ENCODE results near the gene ACSBG1. TPM values are rescaled to one million over a fixed set of nuclear protein-coding genes. Genes with fewer than 3 reads are reported as not detected.

ACSBG1 gene
- total and polyA plus RNA-seq, 7 donors: 0.23 to 3.9 (median 1.3) TPM

GRCh38 chr15:78162038-78162437, 72.3 kb downstream of the ACSBG1 start:
- H3K36me3 ChIP-seq: peaks cover 27 to 100% (median 74%) of the 10 kb centered on the region in 4 donors
- 94% methylated on average over 13 of the region's 13 CpGs for WGBS, 2 donors
- H3K9me3 ChIP-seq: no peaks in the 10 kb centered on the region
- no peak overlapping the region for H3K27ac ChIP-seq
- no peak overlapping the region for H3K4me3 ChIP-seq
- no peak for TF ChIP-seq POLR2A (IDR thresholded peaks at IDR 0.05)
- no peak for TF ChIP-seq POLR2AphosphoS5 (IDR thresholded peaks at IDR 0.05)
- TF ChIP-seq CTCF (IDR thresholded peaks at IDR 0.05): no peak
- TF ChIP-seq EP300 (IDR thresholded peaks at IDR 0.05): no peak
- DNase-seq: no peak
- intact Hi-C loops (cut with DNase I): no loop called here
- H3K4me1 ChIP-seq: no peaks in the 10 kb centered on the region
- H3K27me3 ChIP-seq: no peaks in the 10 kb centered on the region

GRCh38 chr15:78159395-78159794, 75.0 kb downstream of the ACSBG1 start:
- Histone ChIP-seq H3K36me3 (peaks cover 18 to 81% (median 49%) of the 10 kb centered on the region in 4 donors), H3K4me1 (peaks cover 0 to 20% (median 13%) of the 10 kb centered on the region in 4 donors), H3K27ac (no peak overlapping the region), H3K9me3 (no peaks in the 10 kb centered on the region), H3K27me3 (no peaks in the 10 kb centered on the region), H3K4me3 (no peak overlapping the region)
- intact Hi-C loops (cut with DNase I): no loop called here
- WGBS, 2 donors: 96 to 97% methylated on average over 3 of the region's 3 CpGs
- TF ChIP-seq EP300 (IDR thresholded peaks at IDR 0.05) (no peak), CTCF (IDR thresholded peaks at IDR 0.05) (no peak), POLR2AphosphoS5 (IDR thresholded peaks at IDR 0.05) (no peak), POLR2A (IDR thresholded peaks at IDR 0.05) (no peak)
- DNase-seq: no peak

- no peaks in the 10 kb centered on the region for H3K27me3 ChIP-seq
- H3K27ac ChIP-seq: no peak overlapping the region
- no peak for DNase-seq
- peaks cover 0 to 20% (median 15%) of the 10 kb centered on the region in 4 donors for H3K4me1 ChIP-seq
- no peaks in the 10 kb centered on the region for H3K9me3 ChIP-seq
- H3K36me3 ChIP-seq: peaks cover 16 to 59% (median 35%) of the 10 kb centered on the region in 4 donors
- 55 to 65% methylated on average over 2 of the region's 2 CpGs for WGBS, 2 donors
- intact Hi-C loops (cut with DNase I): no loop called here
- no peak overlapping the region for H3K4me3 ChIP-seq
- TF ChIP-seq POLR2AphosphoS5 (IDR thresholded peaks at IDR 0.05) (no peak), CTCF (IDR thresholded peaks at IDR 0.05) (no peak), EP300 (IDR thresholded peaks at IDR 0.05) (no peak), POLR2A (IDR thresholded peaks at IDR 0.05) (no peak)
Measured at GRCh38 chr15:78157203-78157602, 77.2 kb downstream of the ACSBG1 start.

GRCh38 chr15:78156653-78157052, 77.7 kb downstream of the ACSBG1 start:
- H3K27ac ChIP-seq: no peak overlapping the region
- no peak for TF ChIP-seq EP300 (IDR thresholded peaks at IDR 0.05)
- TF ChIP-seq CTCF (IDR thresholded peaks at IDR 0.05): no peak
- TF ChIP-seq POLR2AphosphoS5 (IDR thresholded peaks at IDR 0.05): no peak
- TF ChIP-seq POLR2A (IDR thresholded peaks at IDR 0.05): no peak
- H3K9me3 ChIP-seq: no peaks in the 10 kb centered on the region
- H3K4me3 ChIP-seq: no peak overlapping the region
- H3K36me3 ChIP-seq: peaks cover 10 to 54% (median 30%) of the 10 kb centered on the region in 4 donors
- DNase-seq: no peak
- H3K27me3 ChIP-seq: no peaks in the 10 kb centered on the region
- WGBS, 2 donors: 59 to 86% methylated on average over 1 of the region's 1 CpG
- peaks cover 0 to 20% (median 15%) of the 10 kb centered on the region in 4 donors for H3K4me1 ChIP-seq
- intact Hi-C loops (cut with DNase I): no loop called here

- intact Hi-C loops (cut with DNase I): no loop called here
- 84 to 85% methylated on average over 4 of the region's 4 CpGs for WGBS, 2 donors
- TF ChIP-seq CTCF (IDR thresholded peaks at IDR 0.05) (no peak), POLR2AphosphoS5 (IDR thresholded peaks at IDR 0.05) (no peak), POLR2A (IDR thresholded peaks at IDR 0.05) (no peak)
- no peaks in the 10 kb centered on the region for H3K9me3 ChIP-seq
- H3K36me3 ChIP-seq: peaks cover 0 to 42% (median 18%) of the 10 kb centered on the region in 4 donors
- H3K27me3 ChIP-seq: no peaks in the 10 kb centered on the region
- H3K27ac ChIP-seq: peak overlapping the region in 3 of 4 donors; percentile 36 to 57 (median 55)
- no peak for DNase-seq
- peaks cover 0 to 27% (median 19%) of the 10 kb centered on the region in 4 donors for H3K4me1 ChIP-seq
- no peak overlapping the region for H3K4me3 ChIP-seq
Measured at GRCh38 chr15:78155355-78155939, 78.9 kb downstream of the ACSBG1 start.
